NCI-H2107 (cell line): ENCODE results near the gene SRGAP1.
A peak's percentile ranks its signal among the peaks of the same experiment; 100 is the strongest.

Source experiments
- DNase-seq: peaks from one replicate; lab custom pipeline; 2025; lab: John Stamatoyannopoulos, UW

SRGAP1 gene

GRCh38 chr12:63844391-63845341, at the start of gene SRGAP1:
Gene SRGAP1 (plus strand): TSS chr12:63844700. CDS start chr12:63844817, 117 bp downstream.
- peak; percentile 29 for DNase-seq

GRCh38 chr12:63795032-63795687, 49.3 kb upstream of the SRGAP1 start:
- DNase-seq: no peak

- no peak for DNase-seq
These were observed 48.6 kb upstream of the SRGAP1 start for GRCh38 chr12:63795944-63796343.

- peak; percentile 15 for DNase-seq
These were observed 42.4 kb upstream of the SRGAP1 start for GRCh38 chr12:63802012-63802608.

- no peak for DNase-seq
These were observed 39.8 kb upstream of the SRGAP1 start for GRCh38 chr12:63804746-63805145.

- no peak for DNase-seq
These were observed 38.5 kb upstream of the SRGAP1 start for GRCh38 chr12:63805704-63806672.

GRCh38 chr12:63808631-63809030, 35.9 kb upstream of the SRGAP1 start:
- no peak for DNase-seq

GRCh38 chr12:63809566-63809965, 34.9 kb upstream of the SRGAP1 start:
- no peak for DNase-seq

- no peak for DNase-seq
These were observed 33.2 kb upstream of the SRGAP1 start for GRCh38 chr12:63811334-63811733.

- no peak for DNase-seq
These were observed 32.7 kb upstream of the SRGAP1 start for GRCh38 chr12:63811755-63812154.

GRCh38 chr12:63814146-63814772, 30.2 kb upstream of the SRGAP1 start:
- no peak for DNase-seq

- DNase-seq: no peak
These were observed 29.0 kb upstream of the SRGAP1 start for GRCh38 chr12:63815482-63815852.

GRCh38 chr12:63816031-63816430, 28.5 kb upstream of the SRGAP1 start:
- DNase-seq: no peak

- no peak for DNase-seq
These were observed 24.1 kb upstream of the SRGAP1 start for GRCh38 chr12:63820427-63820826.

- DNase-seq: no peak
These were observed 22.7 kb upstream of the SRGAP1 start for GRCh38 chr12:63821781-63822251.

- DNase-seq: no peak
These were observed 22.1 kb upstream of the SRGAP1 start for GRCh38 chr12:63822352-63822751.

- no peak for DNase-seq
These were observed 21.5 kb upstream of the SRGAP1 start for GRCh38 chr12:63823040-63823439.

GRCh38 chr12:63826006-63826585, 18.4 kb upstream of the SRGAP1 start:
- no peak for DNase-seq

GRCh38 chr12:63828867-63829266, 15.6 kb upstream of the SRGAP1 start:
- no peak for DNase-seq

GRCh38 chr12:63836046-63836445, 8.5 kb upstream of the SRGAP1 start:
- no peak for DNase-seq

GRCh38 chr12:63836936-63837335, 7.6 kb upstream of the SRGAP1 start:
- no peak for DNase-seq
